Activated T-helper 17 cell treated with anti-CD3 and anti-CD28 coated beads, Interleukin-2, amount 50 U/mL, for 72 hours (primary cell): ENCODE results near the gene SLC12A3. TPM values are rescaled to one million over a fixed set of nuclear protein-coding genes. Genes with fewer than 3 reads are reported as not detected.
"Not testable (repeated sequence)": the region's sequence is repeated elsewhere in the genome, so short reads cannot be mapped to it uniquely, and the experiment has no call there.

Experiments used
- ATAC-seq: fragments of 150-1000 bp; cut with Tn5 transposase; replicated peaks from 2 replicates; pipeline ENCODE4 v1.10.0; 2021; ENCODE audit warnings: mild to moderate bottlenecking, moderate library complexity
- H3K27ac Mint-ChIP-seq: one replicate; pipeline ENCODE4 v1.8.0; 2022; ENCODE audit warnings: mixed read lengths
- H3K27me3 Mint-ChIP-seq: one replicate; pipeline ENCODE4 v1.8.0; 2022; ENCODE audit warnings: mixed read lengths
- H3K36me3 Mint-ChIP-seq: one replicate; pipeline ENCODE4 v1.8.0; 2022; ENCODE audit warnings: low read depth, mild to moderate bottlenecking, mixed read lengths
- H3K4me1 Mint-ChIP-seq: one replicate; pipeline ENCODE4 v1.8.0; 2022; ENCODE audit warnings: mixed read lengths
- H3K4me3 Mint-ChIP-seq: one replicate; pipeline ENCODE4 v1.8.0; 2022; ENCODE audit warnings: mild to moderate bottlenecking, mixed read lengths
- H3K9me3 Mint-ChIP-seq: one replicate; pipeline ENCODE4 v1.8.0; 2022; ENCODE audit warnings: mixed read lengths
- total RNA-seq, 2 donors: library from RNA; stranded (reverse); gene quantifications; one replicate each; pipeline ENCODE4 v1.2.3, GENCODE V29; 2022

SLC12A3 gene
- total RNA-seq, 2 donors from 2014 or later = not detected

GRCh38 chr16:56855946-56856345 lies 9.1 kb upstream of the SLC12A3 start:
- H3K36me3 Mint-ChIP-seq = no peaks in the 10 kb centered on the region
- no peak for ATAC-seq
- H3K4me3 Mint-ChIP-seq = no peak overlapping the region
- no peaks in the 10 kb centered on the region for H3K27me3 Mint-ChIP-seq
- H3K9me3 Mint-ChIP-seq = no peaks in the 10 kb centered on the region
- no peak overlapping the region for H3K27ac Mint-ChIP-seq
- H3K4me1 Mint-ChIP-seq = peaks cover 13% of the 10 kb centered on the region

- no peak overlapping the region for H3K27ac Mint-ChIP-seq
- ATAC-seq = no peak
- H3K27me3 Mint-ChIP-seq = no peaks in the 10 kb centered on the region
- H3K36me3 Mint-ChIP-seq = no peaks in the 10 kb centered on the region
- peaks cover 16% of the 10 kb centered on the region for H3K4me1 Mint-ChIP-seq
- H3K9me3 Mint-ChIP-seq = no peaks in the 10 kb centered on the region
- H3K4me3 Mint-ChIP-seq = no peak overlapping the region
These were observed 8.0 kb upstream of the SLC12A3 start for GRCh38 chr16:56856876-56857447.

GRCh38 chr16:56858374-56858773 lies 6.6 kb upstream of the SLC12A3 start:
- peaks cover 22% of the 10 kb centered on the region for H3K4me1 Mint-ChIP-seq
- no peak overlapping the region for H3K27ac Mint-ChIP-seq
- H3K36me3 Mint-ChIP-seq = no peaks in the 10 kb centered on the region
- no peak overlapping the region for H3K4me3 Mint-ChIP-seq
- no peaks in the 10 kb centered on the region for H3K9me3 Mint-ChIP-seq
- no peak for ATAC-seq
- no peaks in the 10 kb centered on the region for H3K27me3 Mint-ChIP-seq

- Mint-ChIP-seq H3K36me3 (no peaks in the 10 kb centered on the region), H3K27ac (peak overlapping the region; percentile 89), H3K9me3 (no peaks in the 10 kb centered on the region), H3K4me1 (peaks cover 22% of the 10 kb centered on the region), H3K27me3 (no peaks in the 10 kb centered on the region), H3K4me3 (peak overlapping the region; percentile 79)
- ATAC-seq = no peak
These were observed 5.4 kb upstream of the SLC12A3 start for GRCh38 chr16:56859636-56860035.

- peak overlapping the region; percentile 79 for H3K4me3 Mint-ChIP-seq
- no peaks in the 10 kb centered on the region for H3K27me3 Mint-ChIP-seq
- no peaks in the 10 kb centered on the region for H3K36me3 Mint-ChIP-seq
- peak; percentile 83 for ATAC-seq
- peak overlapping the region; percentile 89 for H3K27ac Mint-ChIP-seq
- H3K4me1 Mint-ChIP-seq = peaks cover 22% of the 10 kb centered on the region
- H3K9me3 Mint-ChIP-seq = no peaks in the 10 kb centered on the region
These were observed 4.6 kb upstream of the SLC12A3 start for GRCh38 chr16:56860226-56861020.

- H3K9me3 Mint-ChIP-seq = no peaks in the 10 kb centered on the region
- H3K4me3 Mint-ChIP-seq = no peak overlapping the region
- no peaks in the 10 kb centered on the region for H3K36me3 Mint-ChIP-seq
- peak; percentile 8 for ATAC-seq
- no peaks in the 10 kb centered on the region for H3K27me3 Mint-ChIP-seq
- H3K27ac Mint-ChIP-seq = peak overlapping the region; percentile 89
- H3K4me1 Mint-ChIP-seq = peaks cover 22% of the 10 kb centered on the region
These were observed 3.9 kb upstream of the SLC12A3 start for GRCh38 chr16:56861092-56861610.

GRCh38 chr16:56861756-56862155 lies 3.3 kb upstream of the SLC12A3 start:
- Mint-ChIP-seq H3K27ac (no peak overlapping the region), H3K36me3 (no peaks in the 10 kb centered on the region), H3K27me3 (no peaks in the 10 kb centered on the region), H3K4me3 (no peak overlapping the region), H3K9me3 (no peaks in the 10 kb centered on the region), H3K4me1 (peaks cover 22% of the 10 kb centered on the region)
- ATAC-seq = no peak

GRCh38 chr16:56862776-56863175 lies 2.2 kb upstream of the SLC12A3 start:
- H3K4me3 Mint-ChIP-seq = no peak overlapping the region
- no peaks in the 10 kb centered on the region for H3K9me3 Mint-ChIP-seq
- ATAC-seq = no peak
- no peaks in the 10 kb centered on the region for H3K36me3 Mint-ChIP-seq
- peak overlapping the region; percentile 26 for H3K27ac Mint-ChIP-seq
- peaks cover 22% of the 10 kb centered on the region for H3K4me1 Mint-ChIP-seq
- H3K27me3 Mint-ChIP-seq = no peaks in the 10 kb centered on the region

GRCh38 chr16:56865394-56866062 lies 521 bp downstream of the SLC12A3 start:
- Mint-ChIP-seq H3K36me3 (no peaks in the 10 kb centered on the region), H3K27me3 (no peaks in the 10 kb centered on the region), H3K4me1 (peaks cover 11% of the 10 kb centered on the region), H3K9me3 (no peaks in the 10 kb centered on the region), H3K4me3 (no peak overlapping the region), H3K27ac (no peak overlapping the region)
- ATAC-seq = no peak

GRCh38 chr16:56866955-56867830 lies 2.2 kb downstream of the SLC12A3 start:
- H3K36me3 Mint-ChIP-seq = no peaks in the 10 kb centered on the region
- no peak overlapping the region for H3K4me3 Mint-ChIP-seq
- H3K4me1 Mint-ChIP-seq = peaks cover 6% of the 10 kb centered on the region
- no peaks in the 10 kb centered on the region for H3K9me3 Mint-ChIP-seq
- no peaks in the 10 kb centered on the region for H3K27me3 Mint-ChIP-seq
- no peak for ATAC-seq
- peak overlapping the region; percentile 51 for H3K27ac Mint-ChIP-seq

- Mint-ChIP-seq H3K9me3 (no peaks in the 10 kb centered on the region), H3K4me3 (no peak overlapping the region), H3K27ac (no peak overlapping the region), H3K4me1 (peaks cover 2% of the 10 kb centered on the region), H3K36me3 (no peaks in the 10 kb centered on the region), H3K27me3 (no peaks in the 10 kb centered on the region)
- no peak for ATAC-seq
These were observed 3.2 kb downstream of the SLC12A3 start for GRCh38 chr16:56868175-56868574.

- not testable (repeated sequence) for H3K9me3 Mint-ChIP-seq, H3K4me1 Mint-ChIP-seq, H3K36me3 Mint-ChIP-seq, H3K4me3 Mint-ChIP-seq, ATAC-seq, H3K27ac Mint-ChIP-seq, H3K27me3 Mint-ChIP-seq
These were observed 3.8 kb downstream of the SLC12A3 start for GRCh38 chr16:56868766-56869165.

- H3K27ac Mint-ChIP-seq = no peak overlapping the region
- no peaks in the 10 kb centered on the region for H3K9me3 Mint-ChIP-seq
- no peak overlapping the region for H3K4me3 Mint-ChIP-seq
- H3K27me3 Mint-ChIP-seq = no peaks in the 10 kb centered on the region
- H3K36me3 Mint-ChIP-seq = no peaks in the 10 kb centered on the region
- ATAC-seq = peak; percentile 68
- H3K4me1 Mint-ChIP-seq = no peaks in the 10 kb centered on the region
These were observed 4.7 kb downstream of the SLC12A3 start for GRCh38 chr16:56869513-56870275.
